Right atrium auricular region (tissue), 2 donors: ENCODE results near the gene SFXN3. TPM values are rescaled to one million over a fixed set of nuclear protein-coding genes. Genes with fewer than 3 reads are reported as not detected.
A peak's percentile ranks its signal among the peaks of the same experiment; 100 is the strongest.
"Not testable (repeated sequence)": the region's sequence is repeated elsewhere in the genome, so short reads cannot be mapped to it uniquely, and the experiment has no call there.

Source experiments
- DNase-seq: peaks from one replicate; pipeline ENCODE4 v3.0.0-alpha.2; 2019; ENCODE audit warnings: low spot score
- H3K27ac ChIP-seq, 2 donors: fragments of 200-600 bp; sonication (generic); 1 replicate in 1 of 2; 2 replicates in 1 of 2; pipeline ENCODE4 v1.5.1; 2016 to 2019
- H3K27me3 ChIP-seq, 2 donors: fragments of 200-600 bp; sonication (generic); one replicate each; pipeline versions ENCODE4 v1.5.1 to v1.6.0; 2017 to 2019
- H3K36me3 ChIP-seq: fragments of 200-600 bp; sonication (generic); one replicate; pipeline ENCODE4 v1.5.1; 2016
- H3K4me1 ChIP-seq, 2 donors: fragments of 200-600 bp; sonication (generic); one replicate each; pipeline versions ENCODE4 v1.5.1 to v1.6.0; 2017 to 2019
- H3K4me3 ChIP-seq, 2 donors: fragments of 200-600 bp; sonication (generic); 1 replicate in 1 of 2; 2 replicates in 1 of 2; pipeline ENCODE4 v1.5.1; 2017 to 2019; ENCODE audit warnings: mild to moderate bottlenecking in 1 of 2, moderate library complexity in 1 of 2
- H3K9me3 ChIP-seq, 2 donors: fragments of 200-600 bp; sonication (generic); one replicate each; pipeline ENCODE4 v1.5.1; 2019
- CTCF ChIP-seq, 2 donors: fragments of 200-600 bp; sonication (generic); IDR thresholded peaks; one replicate each; pipeline ENCODE4 v1.5.1; 2019; ENCODE audit warnings: antibody characterized with exemption in 2 of 2
- total RNA-seq, 2 donors: library from RNA; depleted of rRNA; stranded (reverse); fragments of >200 nt; gene quantifications; one replicate each; pipeline ENCODE4 v1.1.0, GENCODE V29; 2016

Gene SFXN3
- total RNA-seq, 2 donors from 2014 or later = 16.4 to 42.9 TPM

- Histone ChIP-seq H3K36me3 (peaks cover 2% of the 10 kb centered on the region), H3K9me3 (no peaks in the 10 kb centered on the region), H3K4me3 (no peak overlapping the region), H3K27ac (no peak overlapping the region), H3K27me3 (no peaks in the 10 kb centered on the region), H3K4me1 (peaks cover 0 to 20% of the 10 kb centered on the region in 2 donors)
- TF ChIP-seq CTCF (IDR thresholded peaks at IDR 0.05) = no peak
- DNase-seq = no peak
Measured at GRCh38 chr10:101029520-101030295, 1.3 kb upstream of the SFXN3 start.

GRCh38 chr10:101030496-101031127 is 422 bp upstream of the SFXN3 start:
- no peaks in the 10 kb centered on the region for H3K9me3 ChIP-seq
- peaks cover 0 to 20% of the 10 kb centered on the region in 2 donors for H3K4me1 ChIP-seq
- peak overlapping the region; percentile 77 to 89 for H3K4me3 ChIP-seq
- no peak for TF ChIP-seq CTCF (IDR thresholded peaks at IDR 0.05)
- DNase-seq = no peak
- H3K36me3 ChIP-seq = peaks cover 11% of the 10 kb centered on the region
- H3K27me3 ChIP-seq = no peaks in the 10 kb centered on the region
- peak overlapping the region; percentile 99 to 100 for H3K27ac ChIP-seq

GRCh38 chr10:101031796-101032636 is 982 bp downstream of the SFXN3 start:
- Histone ChIP-seq H3K27ac (peak overlapping the region; percentile 99 to 100), H3K27me3 (no peaks in the 10 kb centered on the region)
- TF ChIP-seq CTCF (IDR thresholded peaks at IDR 0.05) = peak in 1 of 2 donors; percentile 14

GRCh38 chr10:101032637-101033224 is 1.7 kb downstream of the SFXN3 start:
- H3K4me1 ChIP-seq = peaks cover 0 to 20% of the 10 kb centered on the region in 2 donors
- H3K36me3 ChIP-seq = peaks cover 32% of the 10 kb centered on the region
- no peaks in the 10 kb centered on the region for H3K9me3 ChIP-seq
- TF ChIP-seq CTCF (IDR thresholded peaks at IDR 0.05) = no peak
- no peaks in the 10 kb centered on the region for H3K27me3 ChIP-seq
- peak; percentile 87 for DNase-seq
- H3K4me3 ChIP-seq = peak overlapping the region; percentile 77 to 89
- peak overlapping the region; percentile 99 to 100 for H3K27ac ChIP-seq

More at GRCh38 chr10:101031796-101032636, 982 bp downstream of the SFXN3 start:
- H3K36me3 ChIP-seq = peaks cover 25% of the 10 kb centered on the region
- H3K4me1 ChIP-seq = peaks cover 0 to 20% of the 10 kb centered on the region in 2 donors
- DNase-seq = peak; percentile 87
- no peaks in the 10 kb centered on the region for H3K9me3 ChIP-seq
- peak overlapping the region; percentile 77 to 89 for H3K4me3 ChIP-seq

GRCh38 chr10:101033276-101033675 is 2.2 kb downstream of the SFXN3 start:
- Histone ChIP-seq H3K36me3 (peaks cover 37% of the 10 kb centered on the region), H3K27me3 (no peaks in the 10 kb centered on the region), H3K4me1 (peaks cover 0 to 20% of the 10 kb centered on the region in 2 donors), H3K9me3 (no peaks in the 10 kb centered on the region), H3K4me3 (peak overlapping the region; percentile 77 to 89), H3K27ac (peak overlapping the region; percentile 99 to 100)
- no peak for TF ChIP-seq CTCF (IDR thresholded peaks at IDR 0.05)
- DNase-seq = no peak

- H3K27me3 ChIP-seq, H3K27ac ChIP-seq, H3K4me3 ChIP-seq, H3K9me3 ChIP-seq, DNase-seq: not testable (repeated sequence)
- Histone ChIP-seq H3K36me3 (peaks cover 43% of the 10 kb centered on the region), H3K4me1 (peaks cover 0 to 20% of the 10 kb centered on the region in 2 donors)
Measured at GRCh38 chr10:101034404-101034803, 3.4 kb downstream of the SFXN3 start.
